H7 (cell line): ENCODE results near the gene GPR119. TPM values are rescaled to one million over a fixed set of nuclear protein-coding genes. Genes with fewer than 3 reads are reported as not detected.
"Not testable (repeated sequence)": the region's sequence is repeated elsewhere in the genome, so short reads cannot be mapped to it uniquely, and the experiment has no call there.

Source experiments
- DNase-seq: peaks from one replicate; pipeline ENCODE4 v3.0.0; 2012
- H3K27me3 ChIP-seq: 2 replicates; pipeline ENCODE4 v1.6.0; 2011; ENCODE audit warnings: mild to moderate bottlenecking, low read length; ENCODE audit not compliant: control insufficient read depth, insufficient read depth
- H3K36me3 ChIP-seq: replicated peaks from 2 replicates; pipeline ENCODE4 v1.5.1; 2011; ENCODE audit warnings: low read length; ENCODE audit not compliant: control insufficient read depth, insufficient read depth
- H3K4me3 ChIP-seq: 2 replicates; pipeline ENCODE4 v1.5.1; 2011; ENCODE audit warnings: low read depth, mild to moderate bottlenecking, control low read depth, low read length, moderate library complexity; ENCODE audit not compliant: insufficient read depth
- total RNA-seq: library from RNA; depleted of rRNA; stranded (reverse); fragments of >200 nt; shearing (Covaris generic); gene quantifications from 2 replicates; pipeline ENCODE4 v1.2.3, GENCODE V29; 2014; rRNA removed

The GPR119 gene
- total RNA-seq = not detected in 2 replicates

DNA sequence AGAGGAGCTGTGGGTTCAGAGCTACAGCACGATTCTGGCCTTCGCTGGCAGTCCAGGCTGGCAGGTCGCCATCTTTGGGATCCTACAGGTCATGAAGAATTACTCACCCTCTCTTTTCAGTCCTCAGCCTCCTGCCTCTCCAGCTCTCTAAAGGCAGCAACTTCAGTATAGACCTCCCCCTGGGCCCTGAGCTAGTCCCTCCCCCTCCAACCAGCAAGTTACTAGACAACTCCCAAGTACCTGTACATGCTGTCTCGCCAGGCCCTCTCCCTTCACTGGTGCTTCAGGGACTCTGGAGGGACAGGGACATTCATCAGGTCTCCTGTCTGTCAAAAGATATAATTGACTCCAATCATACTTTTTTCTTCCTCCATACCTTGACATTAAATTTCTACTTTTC lies at the start of gene GPR119:
GPR119 (minus strand) TSS at position 155 of the 400 bp plus-strand sequence. CDS start 227 bp downstream, outside the sequence.
- H3K27me3 ChIP-seq = no peaks in the 10 kb centered on the region; the same call in 1 of the 2 replicates
- DNase-seq = no peak
- H3K36me3 ChIP-seq = no peaks in the 10 kb centered on the region
- no peak within 1 kb of the TSS for H3K4me3 ChIP-seq

DNA sequence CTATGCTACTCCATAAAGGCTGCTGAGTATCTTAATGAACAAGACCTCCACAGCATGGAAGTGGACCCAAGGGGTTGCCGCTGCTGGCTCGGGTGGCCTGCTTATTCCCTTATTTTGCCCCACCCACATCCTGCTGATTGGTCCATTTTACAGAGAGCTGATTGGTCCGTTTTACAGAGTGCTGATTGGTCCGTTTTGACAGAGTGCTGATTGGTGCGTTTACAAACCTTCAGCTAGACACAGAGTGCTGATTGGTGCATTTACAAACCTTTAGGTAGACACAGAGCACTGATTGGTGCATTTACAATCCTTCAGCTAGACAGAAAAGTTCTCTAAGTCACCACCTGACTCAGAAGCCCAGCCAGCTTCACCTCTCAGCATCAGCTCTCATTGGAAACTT lies 43.8 kb upstream of the GPR119 start:
- H3K27me3 ChIP-seq, H3K36me3 ChIP-seq, DNase-seq, H3K4me3 ChIP-seq: not testable (repeated sequence)

DNA sequence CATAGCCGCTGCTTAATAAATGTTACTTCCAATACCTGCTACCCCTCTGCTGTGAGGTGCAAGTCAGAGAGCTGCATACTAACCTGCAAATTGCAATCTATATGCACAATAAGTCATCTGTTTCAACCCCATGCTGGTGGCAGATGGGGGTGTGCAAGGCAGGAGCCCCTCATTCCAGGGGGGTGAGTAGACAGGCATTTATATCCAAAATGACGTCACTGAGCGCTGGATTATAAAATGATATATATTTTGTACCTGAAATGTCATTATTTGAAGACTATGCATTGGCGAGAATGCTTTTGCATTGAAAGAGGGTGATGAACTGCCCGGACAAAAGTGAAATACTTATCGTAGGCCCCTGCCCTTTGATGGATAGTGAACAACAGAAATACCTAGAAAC lies 41.1 kb upstream of the GPR119 start:
- no peaks in the 10 kb centered on the region for H3K36me3 ChIP-seq
- no peak overlapping the region for H3K4me3 ChIP-seq
- no peak for DNase-seq
- no peaks in the 10 kb centered on the region for H3K27me3 ChIP-seq

DNA sequence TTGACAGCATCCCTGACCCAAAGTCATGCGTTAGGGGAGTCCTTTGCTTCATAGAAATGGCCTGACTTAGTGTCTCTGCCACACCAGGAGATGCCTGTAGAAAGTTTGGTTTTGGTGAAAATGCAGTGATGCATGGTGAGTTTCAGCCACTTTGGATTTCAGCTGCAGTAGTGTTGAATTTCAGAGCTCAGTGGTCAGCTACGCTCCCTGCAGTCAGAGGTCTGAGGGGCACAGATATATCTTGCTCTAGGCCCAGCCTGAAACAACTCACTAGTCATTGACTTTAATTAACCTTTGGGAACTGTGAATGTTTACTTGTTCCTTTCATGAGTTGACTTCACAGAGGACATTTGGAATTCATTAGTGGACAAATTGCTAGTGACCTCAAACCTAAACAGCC lies 33.8 kb upstream of the GPR119 start:
- Histone ChIP-seq H3K4me3 (no peak overlapping the region), H3K36me3 (peaks cover 3% of the 10 kb centered on the region; the same call in 1 of the 2 replicates), H3K27me3 (no peaks in the 10 kb centered on the region)
- no peak for DNase-seq

DNA sequence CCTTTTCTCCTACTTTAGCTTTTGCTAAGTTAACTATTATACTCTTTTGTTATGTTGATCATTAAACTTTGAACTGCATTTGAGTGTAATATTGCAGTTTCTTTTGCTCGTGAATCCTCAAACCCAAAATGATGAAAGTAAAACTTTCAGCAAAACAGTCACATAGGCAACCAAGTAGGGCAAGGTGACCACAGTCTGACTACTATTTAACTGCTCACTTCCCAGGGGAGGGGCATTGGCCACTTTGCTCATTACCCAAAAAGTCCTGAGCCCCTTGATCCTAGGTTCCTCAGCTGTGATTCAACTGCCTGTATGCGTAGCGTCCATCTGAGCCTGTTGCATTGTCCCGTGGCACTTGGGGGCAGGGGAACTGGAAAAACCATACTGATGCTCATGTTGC lies 33.3 kb upstream of the GPR119 start:
- H3K36me3 ChIP-seq = peaks cover 3% of the 10 kb centered on the region; the same call in 1 of the 2 replicates
- H3K4me3 ChIP-seq = no peak overlapping the region
- no peaks in the 10 kb centered on the region for H3K27me3 ChIP-seq
- DNase-seq = no peak

DNA sequence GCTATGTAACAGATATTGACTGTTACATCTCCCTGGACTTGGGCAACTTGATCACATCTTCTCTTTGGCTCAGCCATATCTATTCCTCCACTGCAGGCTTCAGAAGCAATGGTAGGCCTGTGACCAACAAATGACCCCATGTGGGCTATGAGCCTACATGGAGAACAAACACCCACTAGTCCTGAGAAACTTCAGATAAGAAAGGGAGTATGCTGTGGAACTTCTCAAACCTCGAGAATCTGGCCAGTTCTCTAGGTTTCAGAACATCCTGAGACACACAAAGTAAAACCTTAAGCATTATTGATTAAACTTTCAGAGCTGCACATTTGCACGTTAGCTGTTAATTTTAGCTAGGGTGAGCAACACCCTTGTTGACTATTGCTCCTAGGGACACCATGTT lies 32.6 kb upstream of the GPR119 start:
- H3K4me3 ChIP-seq = no peak overlapping the region
- DNase-seq = no peak
- no peaks in the 10 kb centered on the region for H3K27me3 ChIP-seq

DNA sequence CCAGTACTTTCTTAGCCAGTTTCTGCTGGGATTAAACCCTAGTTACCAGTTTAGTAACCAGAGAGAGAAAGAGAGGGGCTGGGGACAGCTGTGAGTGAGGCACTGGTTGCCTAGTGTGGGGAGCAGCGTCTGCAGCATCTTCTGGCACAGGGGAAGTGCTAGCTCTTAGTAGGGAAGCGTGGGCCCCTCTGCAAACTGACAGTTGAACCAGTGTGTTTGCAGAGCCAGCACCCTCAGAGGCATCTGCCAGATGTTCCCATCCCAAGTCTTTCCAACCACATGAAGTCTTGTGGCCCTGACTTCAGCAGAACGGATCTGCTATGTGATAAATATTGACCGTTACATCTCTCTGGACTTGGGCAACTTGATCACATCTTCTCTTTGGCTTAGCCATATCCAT lies 31.3 kb upstream of the GPR119 start:
- DNase-seq = no peak
- H3K27me3 ChIP-seq = no peaks in the 10 kb centered on the region
- no peak overlapping the region for H3K4me3 ChIP-seq
- peaks cover 6% of the 10 kb centered on the region for H3K36me3 ChIP-seq

More for the DNA sequence above, 32.6 kb upstream of the GPR119 start:
- H3K36me3 ChIP-seq = peaks cover 3% of the 10 kb centered on the region

DNA sequence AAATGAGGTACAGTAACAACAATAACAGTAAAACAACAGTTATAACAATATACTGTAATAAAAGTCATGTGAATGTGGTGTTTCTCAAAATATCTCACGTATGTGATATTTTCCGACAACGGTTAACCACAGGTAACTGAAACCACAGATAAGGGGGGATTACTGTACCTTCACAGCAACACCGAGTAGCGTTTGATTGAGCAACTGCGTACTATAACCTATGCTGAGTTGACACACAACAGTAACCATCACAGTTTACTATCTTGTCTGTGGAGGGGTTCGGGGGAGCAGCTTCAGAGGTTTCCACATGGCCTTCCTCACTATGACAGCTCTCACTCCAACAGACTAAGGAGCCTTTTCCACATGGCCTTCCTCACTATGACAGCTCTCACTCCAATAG lies 29.7 kb upstream of the GPR119 start:
- DNase-seq = no peak
- no peaks in the 10 kb centered on the region for H3K27me3 ChIP-seq
- H3K36me3 ChIP-seq = peaks cover 13% of the 10 kb centered on the region
- no peak overlapping the region for H3K4me3 ChIP-seq

DNA sequence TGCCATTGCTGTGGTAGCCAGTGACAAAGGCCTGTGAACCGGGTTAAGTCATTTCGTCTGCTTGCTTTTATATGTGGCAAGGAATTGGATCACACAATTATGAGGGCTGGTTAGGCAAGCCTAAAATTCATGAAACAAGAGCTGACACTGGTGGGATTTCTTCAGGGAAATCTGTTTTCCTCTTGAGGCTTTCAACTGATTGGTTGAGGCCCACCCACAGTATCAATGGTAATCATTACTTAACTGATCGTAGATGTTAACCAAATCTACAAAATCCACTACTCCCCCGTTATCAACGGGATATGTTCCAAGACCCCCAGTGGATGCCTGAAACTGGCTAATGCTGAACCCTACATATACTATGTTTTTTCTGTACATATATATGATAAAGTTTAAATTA lies 29.3 kb upstream of the GPR119 start:
- no peak for DNase-seq
- no peaks in the 10 kb centered on the region for H3K27me3 ChIP-seq
- no peak overlapping the region for H3K4me3 ChIP-seq
- peaks cover 16% of the 10 kb centered on the region for H3K36me3 ChIP-seq

DNA sequence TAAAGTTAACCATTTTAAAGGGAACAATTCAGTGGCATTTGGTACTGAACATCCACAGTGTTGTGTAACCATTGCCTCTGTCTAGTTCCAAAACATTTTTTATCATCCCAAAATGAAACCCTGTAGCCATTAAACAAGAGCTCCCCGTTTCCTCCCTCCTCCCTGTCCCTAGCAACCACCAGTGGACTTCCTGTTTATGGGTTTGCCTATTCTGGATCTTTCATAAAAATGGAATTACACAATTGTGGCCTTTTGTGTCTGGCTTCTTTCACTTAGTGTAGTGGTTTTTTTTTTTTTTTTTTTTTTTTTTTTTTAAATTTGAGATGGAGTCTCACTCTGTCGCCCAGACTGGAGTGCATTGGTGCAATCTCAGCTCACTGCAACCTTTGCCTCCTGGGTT lies 27.9 kb upstream of the GPR119 start:
- no peaks in the 10 kb centered on the region for H3K27me3 ChIP-seq
- no peak overlapping the region for H3K4me3 ChIP-seq
- no peak for DNase-seq
- H3K36me3 ChIP-seq = peaks cover 19% of the 10 kb centered on the region

DNA sequence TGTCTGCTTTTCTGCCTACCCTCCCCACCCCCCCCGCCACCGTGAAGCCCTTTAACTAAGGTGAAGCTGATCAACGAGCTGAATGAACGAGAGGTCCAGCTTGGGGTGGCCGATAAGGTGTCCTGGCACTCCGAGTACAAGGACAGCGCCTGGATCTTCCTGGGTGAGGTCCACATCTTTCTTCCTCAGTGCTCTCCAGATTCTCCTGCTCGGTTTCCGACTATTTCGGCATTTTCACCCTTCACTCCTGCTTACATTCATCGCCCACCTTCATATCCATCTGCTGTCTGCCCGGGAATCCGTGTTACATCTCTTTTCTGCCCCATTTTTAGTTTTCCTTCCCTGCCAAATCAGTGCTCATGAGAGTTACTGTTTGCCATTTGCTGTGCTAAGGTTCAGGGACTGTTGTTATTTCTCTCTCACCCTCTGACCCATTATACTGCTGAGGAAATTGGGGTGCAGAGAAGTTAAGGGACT lies 16.8 kb upstream of the GPR119 start:
- DNase-seq = no peak
- H3K27me3 ChIP-seq = peaks cover 5% of the 10 kb centered on the region; the same call in 1 of the 2 replicates
- H3K4me3 ChIP-seq = peak overlapping the region; percentile 96
- H3K36me3 ChIP-seq = peaks cover 11% of the 10 kb centered on the region

DNA sequence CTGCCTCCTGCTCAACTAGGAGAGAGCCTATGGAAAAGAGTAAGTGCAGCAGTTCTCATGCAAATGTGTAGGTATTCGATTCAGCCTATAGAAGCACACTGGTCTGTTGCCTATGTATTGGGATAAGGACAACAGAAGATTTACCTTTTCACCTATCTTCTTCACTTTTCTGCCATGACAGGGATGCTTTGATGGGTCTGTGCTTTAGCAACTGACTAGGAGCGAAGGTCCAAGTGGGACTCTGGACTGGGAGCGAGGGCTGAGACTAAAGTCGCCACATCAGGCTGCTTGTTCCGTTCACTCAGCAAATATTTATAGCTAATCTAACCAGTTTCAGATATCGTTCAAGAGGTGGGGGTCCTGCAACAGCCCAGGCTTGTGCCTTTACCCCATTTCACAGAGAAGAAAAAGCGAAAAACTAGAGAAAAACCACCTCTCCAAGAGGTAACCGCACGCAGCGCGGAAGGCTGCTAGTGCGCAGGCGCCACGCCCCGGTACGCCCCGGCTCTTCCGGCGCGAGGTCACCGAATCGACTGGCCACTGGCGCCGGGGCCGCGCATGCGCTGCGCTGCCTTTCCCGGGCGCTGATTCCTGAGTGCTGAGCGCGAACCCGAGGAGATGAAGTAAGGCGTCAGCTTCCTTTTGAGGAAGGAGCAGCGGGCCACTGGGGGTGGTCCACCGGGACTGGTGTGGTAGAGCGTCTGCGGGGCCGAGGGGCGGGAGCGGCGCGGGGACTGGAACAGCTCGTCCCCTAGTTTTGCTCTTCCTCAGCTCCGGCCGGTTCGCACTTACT lies 16.1 kb upstream of the GPR119 start, which contains the start of gene RBMX2:
RBMX2 (plus strand) TSS at position 573 of the 793 bp plus-strand sequence; CDS start at position 619, 46 bp downstream.
- Histone ChIP-seq H3K27me3 (peaks cover 5% of the 10 kb centered on the region; the same call in 1 of the 2 replicates), H3K36me3 (peaks cover 11% of the 10 kb centered on the region), H3K4me3 (peak within 1 kb of the TSS; percentile 96)
- DNase-seq = peak; percentile 98

DNA sequence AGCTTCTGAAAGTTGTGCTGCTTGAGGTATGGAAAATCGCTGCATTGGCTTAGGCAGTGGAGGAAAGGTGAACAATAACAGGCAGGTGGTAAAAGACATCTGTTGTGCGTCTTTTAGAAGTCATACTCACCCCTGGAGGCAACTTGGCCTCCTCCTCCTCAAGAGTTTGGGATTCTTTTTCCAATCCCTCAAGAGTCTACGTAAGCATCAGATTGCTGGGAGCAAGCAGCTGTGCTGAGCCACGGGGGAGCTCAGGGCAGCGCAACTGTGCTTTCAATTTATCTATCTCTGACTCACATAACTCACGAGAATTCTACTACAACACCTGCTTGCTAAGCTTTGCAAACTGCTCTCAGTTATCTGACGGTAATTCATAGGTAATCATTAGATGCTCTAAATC lies 9.9 kb upstream of the GPR119 start:
- DNase-seq = no peak
- H3K36me3 ChIP-seq = no peaks in the 10 kb centered on the region
- H3K27me3 ChIP-seq = peaks cover 5% of the 10 kb centered on the region; the same call in 1 of the 2 replicates
- H3K4me3 ChIP-seq = no peak overlapping the region

DNA sequence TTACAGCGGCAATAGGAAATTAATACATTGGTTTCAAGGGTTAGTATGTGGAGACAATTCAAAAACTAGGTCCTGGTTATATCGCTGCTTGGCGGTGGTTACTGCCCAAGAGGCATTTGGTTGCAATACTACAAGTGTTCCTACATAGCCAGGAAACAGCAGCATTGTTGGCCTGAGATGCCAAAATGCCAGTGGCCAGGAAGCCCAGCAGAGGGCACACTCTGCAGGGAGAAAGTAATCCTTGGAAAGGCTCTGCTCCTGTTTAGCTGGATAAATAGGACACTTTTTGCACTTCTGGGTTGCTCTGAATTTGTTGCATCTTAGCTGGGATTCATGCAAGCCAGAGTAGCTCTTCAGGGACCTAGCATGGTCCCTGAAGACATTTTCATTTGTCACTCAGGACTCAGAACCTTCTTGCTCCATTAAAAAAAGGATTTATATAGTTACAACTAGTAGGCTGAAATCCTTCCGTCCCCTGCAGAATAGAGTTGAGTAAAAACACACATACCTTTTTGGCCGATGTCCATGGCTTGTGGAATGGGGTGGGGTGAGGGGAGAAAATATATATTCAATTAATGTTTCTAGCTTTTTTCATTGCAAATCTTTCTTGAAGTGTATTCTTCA lies 8.1 kb upstream of the GPR119 start:
- no peaks in the 10 kb centered on the region; the same call in 1 of the 2 replicates for H3K27me3 ChIP-seq
- DNase-seq = peak; percentile 67
- no peak overlapping the region for H3K4me3 ChIP-seq
- no peaks in the 10 kb centered on the region for H3K36me3 ChIP-seq

DNA sequence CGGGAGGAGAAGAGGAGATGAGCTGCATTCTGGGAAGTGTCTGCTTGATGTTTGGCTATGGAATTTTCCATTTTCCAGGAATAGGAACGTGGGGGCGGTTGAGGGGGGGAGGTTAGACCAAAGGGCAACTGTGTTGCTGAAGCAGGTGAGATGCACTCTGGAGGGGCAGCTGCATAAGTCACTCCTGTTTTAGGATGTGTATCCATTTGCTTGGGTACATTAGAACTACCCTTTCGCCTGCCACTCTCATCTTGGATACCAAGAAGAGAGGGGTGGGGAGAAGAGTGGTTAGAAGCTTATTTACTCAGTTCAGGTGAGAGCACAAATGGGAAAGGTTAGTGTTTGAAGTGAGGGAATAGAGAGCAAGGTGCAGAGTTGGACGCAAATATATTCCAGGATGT lies 934 bp upstream of the GPR119 start:
- H3K27me3 ChIP-seq = no peaks in the 10 kb centered on the region; the same call in 1 of the 2 replicates
- DNase-seq = no peak
- no peak overlapping the region for H3K4me3 ChIP-seq
- no peaks in the 10 kb centered on the region for H3K36me3 ChIP-seq
